ENCODE results near the gene CELSR3.

Gene CELSR3

GRCh38 chr3:48661501-48662144, 1.1 kb downstream of the CELSR3 start:
- DNase-seq: peak; percentile 43

GRCh38 chr3:48660800-48661400, 1.8 kb downstream of the CELSR3 start:
- no peak for DNase-seq

- no peak for DNase-seq
Measured at GRCh38 chr3:48656841-48657281, 5.8 kb downstream of the CELSR3 start.

- DNase-seq: peak; percentile 67
Measured at GRCh38 chr3:48656061-48656840, 6.4 kb downstream of the CELSR3 start.

- DNase-seq: no peak
Measured at GRCh38 chr3:48655606-48656005, 7.1 kb downstream of the CELSR3 start.

GRCh38 chr3:48655063-48655462, 7.6 kb downstream of the CELSR3 start:
- DNase-seq: no peak

- no peak for DNase-seq
Measured at GRCh38 chr3:48652923-48653715, 9.6 kb downstream of the CELSR3 start.

GRCh38 chr3:48651771-48652170, 10.9 kb downstream of the CELSR3 start:
- no peak for DNase-seq

GRCh38 chr3:48650723-48651122, 12.0 kb downstream of the CELSR3 start:
- no peak for DNase-seq

- no peak for DNase-seq
Measured at GRCh38 chr3:48648188-48648850, 14.4 kb downstream of the CELSR3 start.

GRCh38 chr3:48647714-48648113, 15.0 kb downstream of the CELSR3 start:
- DNase-seq: no peak

- no peak for DNase-seq
Measured at GRCh38 chr3:48644898-48645760, 17.6 kb downstream of the CELSR3 start.

- DNase-seq: no peak
Measured at GRCh38 chr3:48642605-48643004, 20.1 kb downstream of the CELSR3 start.

GRCh38 chr3:48641396-48641795, 21.3 kb downstream of the CELSR3 start:
- no peak for DNase-seq

GRCh38 chr3:48639944-48640606, 22.6 kb downstream of the CELSR3 start:
- DNase-seq: no peak

GRCh38 chr3:48637305-48637704, 25.4 kb downstream of the CELSR3 start:
- no peak for DNase-seq

- DNase-seq: no peak
Measured at GRCh38 chr3:48636149-48636655, 26.5 kb downstream of the CELSR3 start.

- peak; percentile 97 for DNase-seq
Measured at GRCh38 chr3:48635222-48636021, 27.3 kb downstream of the CELSR3 start, which contains the start of gene SLC26A6. TSS of gene SLC26A6 (minus strand) at chr3:48635461. CDS start at chr3:48635393, 68 bp downstream.

- peak; percentile 75 for DNase-seq
Measured at GRCh38 chr3:48634661-48635221, 27.9 kb downstream of the CELSR3 start.
